ENCODE results near the gene UTP3. TPM values are rescaled to one million over a fixed set of nuclear protein-coding genes. Genes with fewer than 3 reads are reported as not detected.
A peak's percentile ranks its signal among the peaks of the same experiment; 100 is the strongest.
"Not testable (repeated sequence)": the region's sequence is repeated elsewhere in the genome, so short reads cannot be mapped to it uniquely, and the experiment has no call there.

The UTP3 gene
- total RNA-seq, 8 experiments from 2014 or later, result 16.0 to 47.3 (median 27.0) TPM

DNA sequence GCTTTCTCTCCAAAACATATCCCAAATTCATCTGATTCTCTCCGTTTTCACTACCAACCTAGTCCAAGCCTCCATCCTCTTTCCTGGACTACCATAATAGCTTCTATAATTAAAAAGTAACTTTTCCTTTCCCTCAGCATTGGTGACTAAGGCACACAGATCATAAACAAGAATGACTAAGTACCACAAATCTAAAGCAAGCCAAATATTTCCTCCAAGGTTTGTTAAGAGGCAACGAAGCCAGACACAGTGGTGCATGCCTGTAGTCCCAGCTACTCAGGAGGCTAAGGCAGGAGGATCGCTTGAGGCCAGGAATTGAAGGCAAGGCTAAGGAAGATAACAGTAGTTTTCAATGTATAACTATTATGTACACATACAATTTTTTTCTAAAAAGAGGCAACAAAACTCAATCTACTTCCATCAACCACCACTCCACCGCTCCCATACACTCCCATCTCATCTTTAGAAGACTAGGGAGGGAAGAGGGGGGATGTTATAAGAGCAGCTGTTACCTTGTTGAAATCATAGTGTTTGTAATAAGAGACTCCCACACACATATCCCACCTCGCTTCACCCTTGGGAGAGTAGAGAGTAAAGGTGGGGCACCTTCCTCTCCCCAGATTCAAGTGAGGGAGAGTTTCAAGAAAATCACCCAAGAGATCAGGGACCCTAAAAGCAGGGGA, 17.9 kb upstream of the UTP3 start:
- Histone ChIP-seq H3K4me3 (no peak overlapping the region), H3K27ac (no peak overlapping the region), H3K4me1 (replicated peaks in 1 of 2) (no peaks in the 10 kb centered on the region)
- 15 to 100% (median 73%) methylated on average over 1 to 5 of the region's 5 CpGs for WGBS, 10 experiments
- no peak for ATAC-seq (replicated peaks in 6 of 8)
- in situ Hi-C loops (cut with MboI; ENCODE audit: low pct_unique_long_range_greater_than_20kb in 2 of 9, low sequenced_read_pairs in 9 of 9, unreplicated experiment in 9 of 9), result loop anchor here in 1 of 9 experiments (25.0 kb wide), 1 partner anchor 1042 kb away; no protein-coding TSS in a partner anchor

DNA sequence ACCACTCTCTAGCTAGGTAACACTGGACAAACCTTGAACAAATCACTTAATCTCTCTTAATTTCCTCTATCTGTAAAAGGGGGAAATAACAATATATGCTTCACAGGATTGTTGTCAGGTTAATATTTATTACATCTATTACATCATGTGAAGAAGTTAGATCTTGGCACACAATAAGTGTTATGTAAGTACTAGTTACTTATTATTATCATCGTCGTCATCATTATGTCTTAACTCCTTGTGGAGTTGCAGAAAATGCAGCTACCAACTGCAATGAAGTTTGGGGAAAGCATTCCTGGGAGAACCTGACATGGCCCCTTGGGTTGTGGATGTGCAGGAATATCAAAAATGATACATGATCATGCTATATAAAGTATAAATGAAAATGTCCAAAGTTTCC, 17.2 kb upstream of the UTP3 start:
- H3K4me1 ChIP-seq (replicated peaks in 1 of 2), result no peaks in the 10 kb centered on the region
- whole genome bisulfite sequencing, 10 experiments, result 29 to 100% (median 66%) methylated on average over 2 of the region's 2 CpGs; no CpG with 5 or more reads in 4 of the 10 experiments
- no peak for ATAC-seq (replicated peaks in 6 of 8)
- in situ Hi-C loops (cut with MboI; ENCODE audit: low pct_unique_long_range_greater_than_20kb in 2 of 9, low sequenced_read_pairs in 9 of 9, unreplicated experiment in 9 of 9), result loop anchor here in 1 of 9 experiments (25.0 kb wide), 1 partner anchor 1041 kb away; no protein-coding TSS in a partner anchor
- no peak overlapping the region for H3K4me3 ChIP-seq
- H3K27ac ChIP-seq, result no peak overlapping the region

DNA sequence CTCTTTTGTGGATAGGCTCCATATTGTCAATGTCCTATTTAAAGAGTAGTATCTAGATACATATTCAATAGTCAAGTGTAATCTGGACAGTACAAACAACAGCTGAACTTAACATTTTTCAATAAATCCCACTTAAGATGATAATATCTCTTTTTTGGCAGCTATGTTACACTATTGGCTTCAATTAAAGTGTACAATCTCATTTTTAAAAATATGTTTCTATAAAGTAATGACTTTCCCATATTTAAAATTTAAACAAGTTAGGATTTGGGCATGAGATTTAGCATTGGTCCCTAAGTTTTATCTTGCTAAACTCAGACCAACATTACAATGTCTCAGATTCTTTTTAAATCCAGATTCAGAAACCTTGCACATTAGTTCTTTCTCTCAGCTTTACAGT, 14.1 kb upstream of the UTP3 start:
- in situ Hi-C loops (cut with MboI; ENCODE audit: low pct_unique_long_range_greater_than_20kb in 2 of 9, low sequenced_read_pairs in 9 of 9, unreplicated experiment in 9 of 9), result loop anchor here in 1 of 9 experiments (25.0 kb wide), 1 partner anchor 1038 kb away; no protein-coding TSS in a partner anchor
- H3K4me1 ChIP-seq (replicated peaks in 1 of 2), result no peaks in the 10 kb centered on the region
- no peak overlapping the region for H3K27ac ChIP-seq
- no peak overlapping the region for H3K4me3 ChIP-seq
- ATAC-seq (replicated peaks in 6 of 8), result no peak

GRCh38 chr4:70674731-70675130, 13.6 kb upstream of the UTP3 start:
- Histone ChIP-seq H3K27ac (no peak overlapping the region), H3K4me3 (no peak overlapping the region), H3K4me1 (replicated peaks in 1 of 2) (no peaks in the 10 kb centered on the region)
- 30 to 100% (median 89%) methylated on average over 1 of the region's 1 CpG; no CpG with 5 or more reads in 3 of the 10 experiments for WGBS, 10 experiments
- ATAC-seq (replicated peaks in 6 of 8), result no peak
- in situ Hi-C loops (cut with MboI; ENCODE audit: low pct_unique_long_range_greater_than_20kb in 2 of 9, low sequenced_read_pairs in 9 of 9, unreplicated experiment in 9 of 9), result loop anchor here in 1 of 9 experiments (25.0 kb wide), 1 partner anchor 1038 kb away; no protein-coding TSS in a partner anchor

GRCh38 chr4:70676554-70677090, 11.7 kb upstream of the UTP3 start:
- WGBS, 10 experiments, result 83 to 91% (median 86%) methylated on average over 3 to 5 of the region's 6 CpGs; no CpG with 5 or more reads in 4 of the 10 experiments
- ATAC-seq (replicated peaks in 6 of 8), result no peak
- in situ Hi-C loops (cut with MboI; ENCODE audit: low pct_unique_long_range_greater_than_20kb in 2 of 9, low sequenced_read_pairs in 9 of 9, unreplicated experiment in 9 of 9), result no loop called here
- H3K4me3 ChIP-seq, result no peak overlapping the region
- H3K27ac ChIP-seq, result no peak overlapping the region
- no peaks in the 10 kb centered on the region for H3K4me1 ChIP-seq (replicated peaks in 1 of 2)

DNA sequence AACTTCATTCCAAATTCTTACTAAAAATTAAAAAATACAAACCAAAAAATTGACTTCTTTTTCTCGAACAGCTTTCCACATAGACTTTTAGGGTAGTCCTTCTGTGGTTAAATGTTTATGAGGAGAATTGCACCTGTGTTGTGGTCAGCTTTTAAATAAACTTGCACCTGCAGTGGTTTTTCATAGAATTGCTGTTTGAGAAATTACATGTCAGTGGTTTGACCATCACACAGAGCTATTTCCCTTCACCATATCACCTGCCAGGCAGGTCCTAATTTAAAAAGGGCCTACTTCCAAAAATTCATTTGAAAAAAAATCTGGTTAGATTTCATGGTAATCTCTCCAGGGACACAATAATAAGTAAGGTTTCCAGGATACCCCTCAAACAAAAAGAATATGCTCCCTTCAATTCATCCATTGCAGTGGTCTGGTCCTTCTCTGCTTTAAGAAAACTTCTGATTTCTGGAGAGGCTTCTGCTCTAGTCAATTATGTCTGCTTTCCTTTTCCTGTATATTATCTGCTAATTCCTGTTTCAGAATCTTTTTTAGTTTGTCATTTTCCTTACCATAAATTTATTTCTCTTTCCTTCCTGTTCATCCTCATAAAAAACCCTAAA, 9.8 kb upstream of the UTP3 start:
- WGBS, 10 experiments, result 67 to 100% (median 100%) methylated on average over 1 of the region's 1 CpG; no CpG with 5 or more reads in 5 of the 10 experiments
- H3K27ac ChIP-seq, result no peak overlapping the region
- H3K4me3 ChIP-seq, result no peak overlapping the region
- H3K4me1 ChIP-seq (replicated peaks in 1 of 2), result no peaks in the 10 kb centered on the region
- no peak for ATAC-seq (replicated peaks in 6 of 8)
- in situ Hi-C loops (cut with MboI; ENCODE audit: low pct_unique_long_range_greater_than_20kb in 2 of 9, low sequenced_read_pairs in 9 of 9, unreplicated experiment in 9 of 9), result no loop called here

- in situ Hi-C loops (cut with MboI; ENCODE audit: low pct_unique_long_range_greater_than_20kb in 2 of 9, low sequenced_read_pairs in 9 of 9, unreplicated experiment in 9 of 9), result no loop called here
- ATAC-seq (replicated peaks in 6 of 8), result no peak
Measured at GRCh38 chr4:70680934-70681333, 7.4 kb upstream of the UTP3 start.

GRCh38 chr4:70681704-70682103, 6.6 kb upstream of the UTP3 start:
- Histone ChIP-seq H3K4me1 (replicated peaks in 1 of 2) (no peaks in the 10 kb centered on the region), H3K4me3 (no peak overlapping the region), H3K27ac (no peak overlapping the region)
- in situ Hi-C loops (cut with MboI; ENCODE audit: low pct_unique_long_range_greater_than_20kb in 2 of 9, low sequenced_read_pairs in 9 of 9, unreplicated experiment in 9 of 9), result no loop called here
- ATAC-seq (replicated peaks in 6 of 8), result no peak

More at GRCh38 chr4:70680934-70681333, 7.4 kb upstream of the UTP3 start:
- Histone ChIP-seq H3K27ac (no peak overlapping the region), H3K4me3 (no peak overlapping the region), H3K4me1 (replicated peaks in 1 of 2) (no peaks in the 10 kb centered on the region)

- H3K4me3 ChIP-seq; in situ Hi-C loops (cut with MboI; ENCODE audit: low pct_unique_long_range_greater_than_20kb in 2 of 9, low sequenced_read_pairs in 9 of 9, unreplicated experiment in 9 of 9); H3K27ac ChIP-seq; H3K4me1 ChIP-seq (replicated peaks in 1 of 2); ATAC-seq (replicated peaks in 6 of 8): not testable (repeated sequence)
- WGBS, 10 experiments, result 38 to 100% (median 79%) methylated on average over 1 to 2 of the region's 3 CpGs
Measured at GRCh38 chr4:70682142-70682541, 6.2 kb upstream of the UTP3 start.

GRCh38 chr4:70687392-70687791, 940 bp upstream of the UTP3 start:
- H3K27ac ChIP-seq, result peak overlapping the region; percentile 95 to 96
- H3K4me3 ChIP-seq, result peak overlapping the region; percentile 64 to 86 (median 75)
- 42 to 98% (median 83%) methylated on average over 2 to 13 of the region's 13 CpGs for WGBS, 10 experiments
- in situ Hi-C loops (cut with MboI; ENCODE audit: low pct_unique_long_range_greater_than_20kb in 2 of 9, low sequenced_read_pairs in 9 of 9, unreplicated experiment in 9 of 9), result no loop called here
- peaks cover 16 to 22% of the 10 kb centered on the region in 2 donors for H3K4me1 ChIP-seq (replicated peaks in 1 of 2)
- ATAC-seq (replicated peaks in 6 of 8), result no peak

- H3K27ac ChIP-seq, result peak overlapping the region; percentile 76 to 96
- in situ Hi-C loops (cut with MboI; ENCODE audit: low pct_unique_long_range_greater_than_20kb in 2 of 9, low sequenced_read_pairs in 9 of 9, unreplicated experiment in 9 of 9), result no loop called here
- peak overlapping the region; percentile 64 to 86 (median 75) for H3K4me3 ChIP-seq
- ATAC-seq (replicated peaks in 6 of 8), result peak in 3 of 8 experiments; percentile 6 to 9 (median 8)
- 0 to 3% (median 0%) methylated on average over 2 to 15 of the region's 19 CpGs; no CpG with 5 or more reads in 3 of the 10 experiments for WGBS, 10 experiments
- H3K4me1 ChIP-seq (replicated peaks in 1 of 2), result peaks cover 16 to 22% of the 10 kb centered on the region in 2 donors
Measured at GRCh38 chr4:70688795-70689231, 481 bp downstream of the UTP3 start.

DNA sequence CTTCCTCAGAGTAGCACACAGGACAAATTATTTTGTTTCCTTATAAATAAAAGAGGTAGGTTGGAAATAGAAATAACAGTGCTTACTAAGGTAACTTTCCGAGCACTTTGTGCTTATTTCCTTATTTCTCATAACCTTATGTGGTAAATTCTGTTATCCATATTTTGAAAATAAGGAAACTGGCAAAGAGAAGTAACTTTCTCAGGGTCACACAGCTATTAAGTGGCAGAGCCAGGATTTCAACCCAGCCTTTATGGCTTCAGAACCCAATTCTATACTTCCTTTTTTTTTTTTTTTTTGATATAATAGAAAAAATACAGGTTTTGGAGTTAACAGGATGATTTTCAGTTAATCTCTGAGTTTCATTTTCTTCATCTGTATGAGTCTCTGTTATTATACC, 3.3 kb downstream of the UTP3 start:
- no peak overlapping the region for H3K4me3 ChIP-seq
- in situ Hi-C loops (cut with MboI; ENCODE audit: low pct_unique_long_range_greater_than_20kb in 2 of 9, low sequenced_read_pairs in 9 of 9, unreplicated experiment in 9 of 9), result no loop called here
- no peak overlapping the region for H3K27ac ChIP-seq
- no peak for ATAC-seq (replicated peaks in 6 of 8)
- 60 to 100% (median 93%) methylated on average over 1 of the region's 1 CpG; no CpG with 5 or more reads in 2 of the 10 experiments for WGBS, 10 experiments
- peaks cover 16 to 22% of the 10 kb centered on the region in 2 donors for H3K4me1 ChIP-seq (replicated peaks in 1 of 2)

- ATAC-seq (replicated peaks in 6 of 8); in situ Hi-C loops (cut with MboI; ENCODE audit: low pct_unique_long_range_greater_than_20kb in 2 of 9, low sequenced_read_pairs in 9 of 9, unreplicated experiment in 9 of 9): not testable (repeated sequence)
- 83 to 100% (median 100%) methylated on average over 1 to 7 of the region's 7 CpGs; no CpG with 5 or more reads in 3 of the 10 experiments for WGBS, 10 experiments
Measured at GRCh38 chr4:70694633-70695032, 6.3 kb downstream of the UTP3 start.

More at GRCh38 chr4:70694633-70695032, 6.3 kb downstream of the UTP3 start:
- H3K4me3 ChIP-seq, H3K27ac ChIP-seq: not testable (repeated sequence)
- peaks cover 8 to 17% of the 10 kb centered on the region in 2 donors for H3K4me1 ChIP-seq (replicated peaks in 1 of 2)
